HepG2 (cell line): Measurements from ENCODE around the gene SPATA13. TPM values are rescaled to one million over a fixed set of nuclear protein-coding genes. Genes with fewer than 3 reads are reported as not detected.
A peak's percentile ranks its signal among the peaks of the same experiment; 100 is the strongest.

Source experiments
- ARNTL ChIP-seq: sonication (generic); formaldehyde crosslinking; IDR thresholded peaks from 2 replicates; pipeline ENCODE4 v1.4.0; 2020; ENCODE audit warnings: mild to moderate bottlenecking, missing genetic modification reagents
- CHD4 ChIP-seq: fragments of 200-600 bp; sonication (generic); IDR thresholded peaks from 2 replicates; pipeline ENCODE4 v1.7.0; 2017; ENCODE audit warnings: mild to moderate bottlenecking, low read length, borderline replicate concordance
- CREB1 ChIP-seq, 2 experiments: fragments of 450-650 bp in 1 of 2; IDR thresholded peaks; 2 replicates each; pipeline ENCODE4 v1.6.1; 2016 to 2017; ENCODE audit warnings: control low read depth in 1 of 2, mild to moderate bottlenecking in 1 of 2, missing compliant biosample characterization in 1 of 2, missing genetic modification characterization in 1 of 2
- FOXA3 ChIP-seq: IDR thresholded peaks from 2 replicates; pipeline ENCODE4 v1.6.1; 2016; ENCODE audit warnings: missing genetic modification reagents, missing compliant biosample characterization
- IRF9 ChIP-seq: sonication (generic); formaldehyde crosslinking; IDR thresholded peaks from 2 replicates; pipeline ENCODE4 v1.8.0; 2022; ENCODE audit warnings: missing genetic modification reagents, mild to moderate bottlenecking, borderline replicate concordance
- ISL2 ChIP-seq: sonication (generic); formaldehyde crosslinking; IDR thresholded peaks from 2 replicates; pipeline ENCODE4 v1.5.0; 2020; ENCODE audit warnings: missing genetic modification reagents
- MNT ChIP-seq: fragments of 450-650 bp; IDR thresholded peaks from 2 replicates; pipeline ENCODE4 v1.6.1; 2016
- MZF1 ChIP-seq: sonication (generic); formaldehyde crosslinking; IDR thresholded peaks from 2 replicates; pipeline ENCODE4 v1.8.1; 2023; ENCODE audit warnings: mild to moderate bottlenecking, missing genetic modification reagents, borderline replicate concordance
- NCOA2 ChIP-seq: sonication (generic); formaldehyde crosslinking; IDR thresholded peaks from 2 replicates; pipeline ENCODE4 v1.8.0; 2022; ENCODE audit warnings: inconsistent platforms
- NFE2L1 ChIP-seq: sonication (generic); formaldehyde crosslinking; IDR thresholded peaks from 2 replicates; pipeline ENCODE4 v1.4.0; 2020; ENCODE audit warnings: missing genetic modification reagents, mild to moderate bottlenecking, borderline replicate concordance
- PLSCR1 ChIP-seq: sonication (generic); formaldehyde crosslinking; IDR thresholded peaks from 2 replicates; pipeline ENCODE4 v1.5.0; 2020; ENCODE audit warnings: missing genetic modification reagents, mild to moderate bottlenecking, borderline replicate concordance
- RCOR2 ChIP-seq: IDR thresholded peaks from 2 replicates; pipeline ENCODE4 v1.6.1; 2016; ENCODE audit warnings: missing biosample characterization, missing genetic modification reagents
- RNF2 ChIP-seq: fragments of 450-650 bp; conservative IDR thresholded peaks from 2 replicates; pipeline ENCODE4 v1.6.1; 2016; ENCODE audit warnings: low read depth
- SIX1 ChIP-seq: sonication (generic); formaldehyde crosslinking; IDR thresholded peaks from 2 replicates; pipeline ENCODE4 v1.4.0; 2020; ENCODE audit warnings: missing genetic modification reagents, borderline replicate concordance
- SOX13 ChIP-seq, 3 experiments: fragments of 450-650 bp in 1 of 3; sonication (generic) in 1 of 3; formaldehyde crosslinking in 1 of 3; IDR thresholded peaks in 2 of 3; conservative IDR thresholded peaks in 1 of 3; 2 replicates each; pipeline versions ENCODE4 v1.5.0 to v1.6.1; 2016 to 2020; ENCODE audit warnings: antibody characterized with exemption in 1 of 3, mild to moderate bottlenecking in 1 of 3, missing compliant biosample characterization in 1 of 3, missing genetic modification reagents in 1 of 3, moderate library complexity in 1 of 3
- SRSF9 ChIP-seq: fragments of 200-400 bp; formaldehyde crosslinking; IDR thresholded peaks from 2 replicates; pipeline ENCODE4 v1.6.1; 2018; ENCODE audit warnings: borderline replicate concordance, mild to moderate bottlenecking, low read depth, low read length; ENCODE audit not compliant: insufficient read depth, poor library complexity, severe bottlenecking
- TAF1 ChIP-seq: sonication (generic); formaldehyde crosslinking; IDR thresholded peaks from 2 replicates; pipeline ENCODE4 v1.4.0; 2020; ENCODE audit warnings: missing genetic modification reagents
- TRIM22 ChIP-seq: fragments of 450-650 bp; IDR thresholded peaks from 2 replicates; pipeline ENCODE4 v1.6.1; 2017
- ZBTB7A ChIP-seq: sonication (generic); formaldehyde crosslinking; IDR thresholded peaks from 2 replicates; pipeline ENCODE4 v1.8.0; 2022; ENCODE audit warnings: mild to moderate bottlenecking, missing genetic modification reagents
- ZEB1 ChIP-seq: IDR thresholded peaks from 2 replicates; pipeline ENCODE4 v1.6.1; 2012; ENCODE audit warnings: mild to moderate bottlenecking, low read depth, inconsistent platforms; ENCODE audit not compliant: insufficient replicate concordance
- ZMYM2 ChIP-seq: sonication (generic); formaldehyde crosslinking; IDR thresholded peaks from 2 replicates; pipeline ENCODE4 v1.8.0; 2022; ENCODE audit warnings: mild to moderate bottlenecking, missing genetic modification reagents
- ZNF510 ChIP-seq: sonication (generic); formaldehyde crosslinking; IDR thresholded peaks from 2 replicates; pipeline ENCODE4 v1.4.0; 2020; ENCODE audit warnings: low read depth, mild to moderate bottlenecking, missing genetic modification reagents
- ZNF530 ChIP-seq: sonication (generic); formaldehyde crosslinking; IDR thresholded peaks from 2 replicates; pipeline ENCODE4 v1.5.0; 2020; ENCODE audit warnings: low read depth, mild to moderate bottlenecking, missing genetic modification reagents
- ZNF773 ChIP-seq: sonication (generic); formaldehyde crosslinking; IDR thresholded peaks from 2 replicates; pipeline ENCODE4 v1.4.0; 2020; ENCODE audit warnings: missing genetic modification reagents, borderline replicate concordance
- ZNF891 ChIP-seq: sonication (generic); formaldehyde crosslinking; IDR thresholded peaks from 2 replicates; pipeline ENCODE4 v1.5.0; 2020; ENCODE audit warnings: mild to moderate bottlenecking, missing genetic modification reagents
- ZSCAN20 ChIP-seq: sonication (generic); formaldehyde crosslinking; IDR thresholded peaks from 2 replicates; pipeline ENCODE4 v1.4.0; 2020; ENCODE audit warnings: missing genetic modification reagents, mild to moderate bottlenecking, borderline replicate concordance
- polyA plus RNA-seq, 8 experiments: library from polyadenylated mRNA; depleted of rRNA in 3 of 8; stranded (reverse) in 7 of 8; unstranded in 1 of 8; fragments of >200 nt; fragmentation: Illumina TruSeq in 4 of 8; extraction: Trizol in 4 of 8; gene quantifications; 2 replicates each; pipeline versions ENCODE4 v1.2.1 to v1.2.3, GENCODE V29; 2011 to 2016; ENCODE audit warnings: low read depth in 4 of 8, missing spikeins in 1 of 8, mixed read lengths in 1 of 8; ENCODE audit not compliant: insufficient read depth in 1 of 8
- total RNA-seq, 5 experiments: library from RNA; depleted of rRNA; stranded (reverse); fragments of >200 nt; fragmentation: Illumina TruSeq; extraction: Trizol; gene quantifications; 2 replicates each; pipeline ENCODE4 v1.2.3, GENCODE V29; 2016; ENCODE audit warnings: low read depth in 1 of 5

The SPATA13 gene
- total and polyA plus RNA-seq, 2 of the 13 experiments (the other 11 are each of a cell fraction or from before 2014, with no cell fraction given) = 11.3 to 14.2 TPM

GRCh38 chr13:24184265-24184841, 23.8 kb downstream of the SPATA13 start (continued):
- TF ChIP-seq TRIM22 (no peak), IRF9 (CRISPR knock-in tag) (no peak), ZNF530 (no peak), SOX13 (IDR thresholded peaks at IDR 0.05) (no peak), SOX13 (CRISPR knock-in tag; conservative IDR thresholded peaks at IDR 0.05 in 1 of 2, IDR thresholded peaks at IDR 0.05 in 1 of 2) (peak in 1 of 2 experiments; percentile 77; a peak in 2 of 4 replicates), ZNF773 (CRISPR knock-in tag) (no peak), ZEB1 (no peak), SIX1 (CRISPR knock-in tag) (no peak), ZNF510 (no peak), CREB1 (IDR thresholded peaks at IDR 0.05) (no peak), CREB1 (CRISPR knock-in tag; IDR thresholded peaks at IDR 0.05) (peak; percentile 64), TAF1 (CRISPR knock-in tag) (no peak), SRSF9 (no peak), RNF2 (no peak), MZF1 (no peak), ZSCAN20 (CRISPR knock-in tag) (no peak), ZMYM2 (CRISPR knock-in tag) (no peak), ZNF891 (no peak), CHD4 (0 out of 2 replicates have a peak, but pooled peaks have one; percentile 44), NFE2L1 (no peak), MNT (no peak), RCOR2 (CRISPR knock-in tag) (no peak), NCOA2 (peak; percentile 43; the same call in 1 of the 2 replicates), ISL2 (CRISPR knock-in tag) (no peak; the same call in 1 of the 2 replicates), ZBTB7A (CRISPR knock-in tag) (no peak), ARNTL (CRISPR knock-in tag) (no peak), FOXA3 (CRISPR knock-in tag) (peak; percentile 72; the same call in 1 of the 2 replicates), PLSCR1 (CRISPR knock-in tag) (no peak)
